ENCODE measurements around the gene RALGAPA1. TPM values are rescaled to one million over a fixed set of nuclear protein-coding genes. Genes with fewer than 3 reads are reported as not detected.
"Not testable (repeated sequence)": the region's sequence is repeated elsewhere in the genome, so short reads cannot be mapped to it uniquely, and the experiment has no call there.

Gene RALGAPA1
- total RNA-seq, 2 experiments from 2014 or later, result 27.6 to 36.5 TPM

GRCh38 chr14:35621996-35622395, 187.1 kb downstream of the RALGAPA1 start:
- H3K9me3 ChIP-seq (ENCODE audit: low read length); H3K27ac ChIP-seq (ENCODE audit: low read depth, low read length, poor library complexity, severe bottlenecking); H3K4me1 ChIP-seq (ENCODE audit: insufficient read depth, low read length, poor library complexity, severe bottlenecking); CTCF ChIA-PET (ENCODE audit: unreplicated experiment); H3K9me2 ChIP-seq (ENCODE audit: insufficient read depth, low read length); H3K4me2 ChIP-seq (ENCODE audit: low read length); BruUV-seq (replicated peaks); DNase-seq (ENCODE audit: low spot score); intact Hi-C loops (cut with micrococcal nuclease; ENCODE audit: unreplicated experiment); H3K36me3 ChIP-seq (ENCODE audit: insufficient read depth, low read length); H4K20me1 ChIP-seq (ENCODE audit: insufficient read depth, low read length); H3K79me2 ChIP-seq (ENCODE audit: insufficient read depth, low read depth, low read length); H3K4me3 ChIP-seq (ENCODE audit: low read depth, low read length, poor library complexity, severe bottlenecking); H2AFZ ChIP-seq (ENCODE audit: low read length); POLR2A ChIA-PET: not testable (repeated sequence)

GRCh38 chr14:35619998-35620397, 189.1 kb downstream of the RALGAPA1 start:
- H3K27ac ChIP-seq (ENCODE audit: low read depth, low read length, poor library complexity, severe bottlenecking); DNase-seq (ENCODE audit: low spot score); H3K4me2 ChIP-seq (ENCODE audit: low read length); BruUV-seq (replicated peaks); H3K79me2 ChIP-seq (ENCODE audit: insufficient read depth, low read depth, low read length); H3K9me3 ChIP-seq (ENCODE audit: low read length); H3K36me3 ChIP-seq (ENCODE audit: insufficient read depth, low read length); H4K20me1 ChIP-seq (ENCODE audit: insufficient read depth, low read length); H3K4me1 ChIP-seq (ENCODE audit: insufficient read depth, low read length, poor library complexity, severe bottlenecking); H3K4me3 ChIP-seq (ENCODE audit: low read depth, low read length, poor library complexity, severe bottlenecking); intact Hi-C loops (cut with micrococcal nuclease; ENCODE audit: unreplicated experiment); H3K9me2 ChIP-seq (ENCODE audit: insufficient read depth, low read length); H2AFZ ChIP-seq (ENCODE audit: low read length): not testable (repeated sequence)
- ChIA-PET POLR2A (interaction anchor here (0.8 kb wide), 1 partner anchor 68 kb away, joined by 5 read pairs; no protein-coding TSS in a partner anchor), CTCF (ENCODE audit: unreplicated experiment) (interaction anchor here (1.0 kb wide), 1 partner anchor 13 kb away, joined by 4 read pairs; no protein-coding TSS in a partner anchor)

- H3K36me3 ChIP-seq (ENCODE audit: insufficient read depth, low read length); H3K27ac ChIP-seq (ENCODE audit: low read depth, low read length, poor library complexity, severe bottlenecking); H3K4me3 ChIP-seq (ENCODE audit: low read depth, low read length, poor library complexity, severe bottlenecking); H3K9me3 ChIP-seq (ENCODE audit: low read length); H3K4me1 ChIP-seq (ENCODE audit: insufficient read depth, low read length, poor library complexity, severe bottlenecking); DNase-seq (ENCODE audit: low spot score); H3K4me2 ChIP-seq (ENCODE audit: low read length); POLR2A ChIA-PET; H3K9me2 ChIP-seq (ENCODE audit: insufficient read depth, low read length); H3K79me2 ChIP-seq (ENCODE audit: insufficient read depth, low read depth, low read length); H2AFZ ChIP-seq (ENCODE audit: low read length); H4K20me1 ChIP-seq (ENCODE audit: insufficient read depth, low read length); BruUV-seq (replicated peaks); intact Hi-C loops (cut with micrococcal nuclease; ENCODE audit: unreplicated experiment): not testable (repeated sequence)
- CTCF ChIA-PET (ENCODE audit: unreplicated experiment), result interaction anchor here (1.0 kb wide), 1 partner anchor 13 kb away, joined by 4 read pairs; no protein-coding TSS in a partner anchor
Measured at GRCh38 chr14:35619461-35619860, 189.6 kb downstream of the RALGAPA1 start.

- Histone ChIP-seq H2AFZ (ENCODE audit: low read length) (no peak overlapping the region), H3K27ac (ENCODE audit: low read depth, low read length, poor library complexity, severe bottlenecking) (no peak overlapping the region), H3K4me3 (ENCODE audit: low read depth, low read length, poor library complexity, severe bottlenecking) (no peak overlapping the region), H3K36me3 (ENCODE audit: insufficient read depth, low read length) (no peaks in the 10 kb centered on the region; the same call in 1 of the 2 replicates), H4K20me1 (ENCODE audit: insufficient read depth, low read length) (no peaks in the 10 kb centered on the region), H3K79me2 (ENCODE audit: insufficient read depth, low read depth, low read length) (no peaks in the 10 kb centered on the region), H3K9me2 (ENCODE audit: insufficient read depth, low read length) (no peaks in the 10 kb centered on the region), H3K4me2 (ENCODE audit: low read length) (no peak overlapping the region), H3K9me3 (ENCODE audit: low read length) (no peaks in the 10 kb centered on the region), H3K4me1 (ENCODE audit: insufficient read depth, low read length, poor library complexity, severe bottlenecking) (no peaks in the 10 kb centered on the region)
- intact Hi-C loops (cut with micrococcal nuclease; ENCODE audit: unreplicated experiment), result no loop called here
- TF ChIP-seq CTCF (conservative IDR thresholded peaks at IDR 0.05; ENCODE audit: low read length) (no peak), EZH2phosphoT487 (IDR thresholded peaks at IDR 0.05; ENCODE audit: borderline replicate concordance, low read depth, low read length) (no peak)
- BruUV-seq (replicated peaks), result no TSS peak
- CTCF ChIA-PET (ENCODE audit: unreplicated experiment), result no interaction called here
- POLR2A ChIA-PET, result interaction anchor here (0.6 to 1.7 kb wide), 3 partner anchors 9 to 15 kb away, joined by 3 to 6 read pairs (median 3); no protein-coding TSS in a partner anchor
- no peak for DNase-seq (ENCODE audit: low spot score)
Measured at GRCh38 chr14:35617500-35617899, 191.6 kb downstream of the RALGAPA1 start.
